ENCODE measurements around the gene PRSS57. TPM values are rescaled to one million over a fixed set of nuclear protein-coding genes. Genes with fewer than 3 reads are reported as not detected.

Gene PRSS57
- polyA plus RNA-seq, 1 donor (not counting 4 experiments of a cell fraction or from before 2014, with no cell fraction given), result not detected

DNA sequence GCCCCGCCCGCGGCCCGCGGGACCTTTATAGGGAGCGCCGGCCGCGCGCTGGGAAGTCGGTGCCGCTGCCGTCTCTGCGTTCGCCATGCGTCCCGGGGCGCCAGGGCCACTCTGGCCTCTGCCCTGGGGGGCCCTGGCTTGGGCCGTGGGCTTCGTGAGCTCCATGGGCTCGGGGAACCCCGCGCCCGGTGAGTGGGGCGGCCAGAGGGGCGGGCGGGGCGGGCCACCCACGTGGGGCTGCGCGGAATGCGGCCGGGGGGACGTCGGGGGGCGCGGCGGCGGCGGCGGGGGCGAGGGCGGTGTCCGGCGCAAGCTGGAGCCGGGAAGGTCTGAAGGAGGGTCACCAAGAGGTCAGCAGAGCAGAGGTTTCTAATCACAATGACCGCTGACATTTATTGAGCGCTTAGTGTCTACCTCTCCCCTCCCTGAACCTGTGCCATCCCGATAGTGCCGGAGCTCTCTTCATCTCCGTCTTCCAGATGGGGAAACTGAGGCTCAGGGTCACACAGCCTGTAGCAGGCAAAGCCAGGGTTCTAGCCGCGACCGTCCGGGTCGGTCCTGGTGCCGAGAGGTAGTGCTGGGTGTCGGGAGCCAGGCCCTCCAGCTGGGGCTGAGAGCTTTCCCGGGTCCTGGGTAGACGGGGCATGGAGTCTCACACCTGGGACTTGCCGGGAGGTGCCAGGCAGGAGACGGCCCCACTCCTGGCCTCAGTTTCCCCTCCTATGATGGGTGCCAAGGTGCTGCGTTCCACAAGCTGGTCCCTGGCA lies 18.7 kb downstream of the PRSS57 start, which contains the start of gene FSTL3:
FSTL3 (plus strand) TSS at position 54 of the 767 bp plus-strand sequence; CDS start at position 86, 32 bp downstream.
- peak within 1 kb of the TSS; percentile 76 to 92 (median 89) for H3K4me3 ChIP-seq (ENCODE audit: control insufficient read depth in 2 of 3, extremely low read depth in 1 of 3, insufficient read depth in 2 of 3, low read depth in 1 of 3, low read length in 3 of 3)
- H3K36me3 ChIP-seq (ENCODE audit: control insufficient read depth in 2 of 2, extremely low read depth in 1 of 2, insufficient read depth in 2 of 2, low read length in 2 of 2), result peaks cover 7 to 23% of the 10 kb centered on the region in 2 experiments
- no peaks in the 10 kb centered on the region for H3K9me3 ChIP-seq (ENCODE audit: control insufficient read depth, low read depth, low read length)
- H3K4me2 ChIP-seq (ENCODE audit: control insufficient read depth, extremely low read depth, insufficient read depth, low read depth, low read length), result peak within 1 kb of the TSS; percentile 86
- peak within 1 kb of the TSS; percentile 93 for H3K27ac ChIP-seq (ENCODE audit: control insufficient read depth, insufficient read depth, low read length)
- DNase-seq (ENCODE audit: low read depth, low spot score) (no peak), FAIRE-seq (peak; percentile 23)
- no peaks in the 10 kb centered on the region for H3K27me3 ChIP-seq (ENCODE audit: control insufficient read depth, extremely low read depth, insufficient read depth, low read length)
- H3K9ac ChIP-seq (ENCODE audit: control insufficient read depth, extremely low read depth, insufficient read depth, low read length), result peak within 1 kb of the TSS; percentile 99
- H4K20me1 ChIP-seq (ENCODE audit: control insufficient read depth, extremely low read depth, insufficient read depth, low read length), result peaks cover 16% of the 10 kb centered on the region
- dilution Hi-C loops (cut with MboI; ENCODE audit: extremely low pct_ligation_motif_present, low sequenced_read_pairs), result no loop called here
- H2AFZ ChIP-seq (ENCODE audit: control insufficient read depth, low read length), result peak within 1 kb of the TSS; percentile 19
- peaks cover 26% of the 10 kb centered on the region for H3K4me1 ChIP-seq (ENCODE audit: control insufficient read depth, extremely low read depth, insufficient read depth, low read length)
- peaks cover 23% of the 10 kb centered on the region for H3K79me2 ChIP-seq (ENCODE audit: control insufficient read depth, insufficient read depth, low read length)
- H3K9me1 ChIP-seq (ENCODE audit: control insufficient read depth, extremely low read depth, insufficient read depth, low read length), result peaks cover 2% of the 10 kb centered on the region
- TF ChIP-seq CTCF (optimal IDR thresholded peaks at IDR 0.05 in 1 of 3, IDR thresholded peaks at IDR 0.05 in 1 of 3, conservative IDR thresholded peaks at IDR 0.05 in 1 of 3; ENCODE audit: extremely low read depth in 1 of 3, insufficient read depth in 2 of 3, low read length in 3 of 3), result no peak

- H3K27ac ChIP-seq (ENCODE audit: control insufficient read depth, insufficient read depth, low read length), result no peak overlapping the region
- no peaks in the 10 kb centered on the region for H3K27me3 ChIP-seq (ENCODE audit: control insufficient read depth, extremely low read depth, insufficient read depth, low read length)
- peaks cover 2% of the 10 kb centered on the region for H3K9me1 ChIP-seq (ENCODE audit: control insufficient read depth, extremely low read depth, insufficient read depth, low read length)
- peak overlapping the region; percentile 49 to 76 (median 54) for H3K4me3 ChIP-seq (ENCODE audit: control insufficient read depth in 2 of 3, extremely low read depth in 1 of 3, insufficient read depth in 2 of 3, low read depth in 1 of 3, low read length in 3 of 3)
- H3K79me2 ChIP-seq (ENCODE audit: control insufficient read depth, insufficient read depth, low read length), result peaks cover 23% of the 10 kb centered on the region
- no peak for DNase-seq (ENCODE audit: low read depth, low spot score)
- peaks cover 26% of the 10 kb centered on the region for H3K4me1 ChIP-seq (ENCODE audit: control insufficient read depth, extremely low read depth, insufficient read depth, low read length)
- no peaks in the 10 kb centered on the region for H3K9me3 ChIP-seq (ENCODE audit: control insufficient read depth, low read depth, low read length)
- peaks cover 7 to 18% of the 10 kb centered on the region in 2 experiments for H3K36me3 ChIP-seq (ENCODE audit: control insufficient read depth in 2 of 2, extremely low read depth in 1 of 2, insufficient read depth in 2 of 2, low read length in 2 of 2)
- peaks cover 12% of the 10 kb centered on the region for H4K20me1 ChIP-seq (ENCODE audit: control insufficient read depth, extremely low read depth, insufficient read depth, low read length)
- peak overlapping the region; percentile 99 for H3K9ac ChIP-seq (ENCODE audit: control insufficient read depth, extremely low read depth, insufficient read depth, low read length)
- TF ChIP-seq CTCF (optimal IDR thresholded peaks at IDR 0.05 in 1 of 3, IDR thresholded peaks at IDR 0.05 in 1 of 3, conservative IDR thresholded peaks at IDR 0.05 in 1 of 3; ENCODE audit: extremely low read depth in 1 of 3, insufficient read depth in 2 of 3, low read length in 3 of 3), result no peak
- no peak for TF ChIP-seq EZH2 (IDR thresholded peaks at IDR 0.05; ENCODE audit: low read length)
- dilution Hi-C loops (cut with MboI; ENCODE audit: extremely low pct_ligation_motif_present, low sequenced_read_pairs), result no loop called here
- FAIRE-seq, result no peak
- peak overlapping the region; percentile 19 for H2AFZ ChIP-seq (ENCODE audit: control insufficient read depth, low read length)
- H3K4me2 ChIP-seq (ENCODE audit: control insufficient read depth, extremely low read depth, insufficient read depth, low read depth, low read length), result peak overlapping the region; percentile 73
These were observed 19.3 kb downstream of the PRSS57 start for GRCh38 chr19:676007-676338.

All from keratinocyte (primary cell).